ENCODE data around the gene GPC3.

Gene GPC3

DNA sequence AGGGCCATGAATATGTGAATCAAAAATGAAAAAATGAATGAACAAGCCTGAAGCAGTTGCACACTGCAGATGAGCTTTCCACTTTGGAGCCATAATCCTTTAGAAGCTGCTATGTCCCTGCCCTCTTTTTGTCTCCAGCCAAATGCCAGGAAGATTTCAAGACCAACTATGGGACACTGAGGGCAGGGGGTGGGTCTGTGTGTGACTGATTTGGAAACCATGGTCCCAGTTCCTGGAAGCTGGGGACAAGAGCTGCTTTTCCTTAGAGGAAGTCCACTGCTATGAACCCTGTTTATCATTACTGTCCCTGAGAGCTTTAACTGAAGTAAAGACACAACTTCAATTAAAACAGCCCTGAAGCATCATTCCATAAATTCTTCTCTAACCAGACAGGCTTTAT, 416.2 kb downstream of the GPC3 start:
- H3K36me3 ChIP-seq (replicated peaks): no peaks in the 10 kb centered on the region
- H3K4me3 ChIP-seq (ENCODE audit: low read depth, low read length): no peak overlapping the region
- in situ Hi-C loops (cut with HindIII; ENCODE audit: low pct_ligation_motif_present, low sequenced_read_pairs): no loop called here
- no peak overlapping the region for H3K27ac ChIP-seq
- no peaks in the 10 kb centered on the region for H3K27me3 ChIP-seq (replicated peaks)
- DNase-seq: no peak
- TF ChIP-seq, protein P1, sequence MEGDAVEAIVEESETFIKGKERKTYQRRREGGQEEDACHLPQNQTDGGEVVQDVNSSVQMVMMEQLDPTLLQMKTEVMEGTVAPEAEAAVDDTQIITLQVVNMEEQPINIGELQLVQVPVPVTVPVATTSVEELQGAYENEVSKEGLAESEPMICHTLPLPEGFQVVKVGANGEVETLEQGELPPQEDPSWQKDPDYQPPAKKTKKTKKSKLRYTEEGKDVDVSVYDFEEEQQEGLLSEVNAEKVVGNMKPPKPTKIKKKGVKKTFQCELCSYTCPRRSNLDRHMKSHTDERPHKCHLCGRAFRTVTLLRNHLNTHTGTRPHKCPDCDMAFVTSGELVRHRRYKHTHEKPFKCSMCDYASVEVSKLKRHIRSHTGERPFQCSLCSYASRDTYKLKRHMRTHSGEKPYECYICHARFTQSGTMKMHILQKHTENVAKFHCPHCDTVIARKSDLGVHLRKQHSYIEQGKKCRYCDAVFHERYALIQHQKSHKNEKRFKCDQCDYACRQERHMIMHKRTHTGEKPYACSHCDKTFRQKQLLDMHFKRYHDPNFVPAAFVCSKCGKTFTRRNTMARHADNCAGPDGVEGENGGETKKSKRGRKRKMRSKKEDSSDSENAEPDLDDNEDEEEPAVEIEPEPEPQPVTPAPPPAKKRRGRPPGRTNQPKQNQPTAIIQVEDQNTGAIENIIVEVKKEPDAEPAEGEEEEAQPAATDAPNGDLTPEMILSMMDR (IDR thresholded peaks at IDR 0.05; ENCODE audit: low read depth, low read length, missing control alignments): no peak

DNA sequence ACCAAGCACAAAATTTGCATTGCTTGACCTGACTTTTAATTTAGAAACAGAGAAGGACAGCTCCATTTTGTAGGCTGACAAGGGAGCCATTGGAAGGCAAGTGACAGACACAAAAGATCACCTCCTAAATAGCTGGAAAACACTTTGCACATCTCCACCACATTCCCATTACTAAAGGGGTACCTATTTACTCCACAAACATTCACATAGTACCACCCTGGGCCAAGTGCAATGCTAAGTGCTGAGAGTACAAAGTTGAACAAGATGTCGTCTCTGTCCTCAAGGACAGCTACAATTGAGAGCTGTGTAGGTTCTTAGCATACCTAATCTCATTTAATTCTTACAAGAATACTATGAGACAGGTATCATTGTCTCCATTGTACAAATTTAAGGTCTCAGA, 417.3 kb downstream of the GPC3 start:
- Histone ChIP-seq H3K36me3 (replicated peaks) (no peaks in the 10 kb centered on the region), H3K27ac (no peak overlapping the region), H3K4me3 (ENCODE audit: low read depth, low read length) (no peak overlapping the region), H3K27me3 (replicated peaks) (no peaks in the 10 kb centered on the region)
- in situ Hi-C loops (cut with HindIII; ENCODE audit: low pct_ligation_motif_present, low sequenced_read_pairs): no loop called here
- no peak for DNase-seq
- TF ChIP-seq, protein P1 (IDR thresholded peaks at IDR 0.05; ENCODE audit: low read depth, low read length, missing control alignments): no peak

DNA sequence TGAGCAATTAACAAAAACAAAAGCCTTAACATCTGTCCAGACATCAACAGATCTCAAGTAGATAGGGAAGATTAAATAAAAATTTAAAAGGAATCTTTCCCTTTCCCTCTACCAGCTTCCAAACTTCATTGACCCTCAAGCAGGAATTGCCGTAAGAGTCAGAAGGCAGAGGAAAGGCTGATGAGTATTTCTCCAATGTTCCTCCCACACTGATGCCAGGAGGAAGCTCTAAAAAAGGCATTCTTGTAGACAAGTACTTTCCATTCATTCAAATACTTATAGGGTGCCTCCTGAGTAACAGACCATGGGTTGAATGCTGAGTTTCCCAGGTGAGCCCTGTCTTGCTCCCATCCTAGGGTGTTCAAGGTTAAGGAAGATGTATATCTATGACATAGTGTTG, 418.5 kb downstream of the GPC3 start:
- TF ChIP-seq, protein P1 (IDR thresholded peaks at IDR 0.05; ENCODE audit: low read depth, low read length, missing control alignments): no peak
- Histone ChIP-seq H3K4me3 (ENCODE audit: low read depth, low read length) (no peak overlapping the region), H3K27me3 (replicated peaks) (no peaks in the 10 kb centered on the region), H3K27ac (no peak overlapping the region), H3K36me3 (replicated peaks) (no peaks in the 10 kb centered on the region)
- DNase-seq: no peak
- in situ Hi-C loops (cut with HindIII; ENCODE audit: low pct_ligation_motif_present, low sequenced_read_pairs): no loop called here

DNA sequence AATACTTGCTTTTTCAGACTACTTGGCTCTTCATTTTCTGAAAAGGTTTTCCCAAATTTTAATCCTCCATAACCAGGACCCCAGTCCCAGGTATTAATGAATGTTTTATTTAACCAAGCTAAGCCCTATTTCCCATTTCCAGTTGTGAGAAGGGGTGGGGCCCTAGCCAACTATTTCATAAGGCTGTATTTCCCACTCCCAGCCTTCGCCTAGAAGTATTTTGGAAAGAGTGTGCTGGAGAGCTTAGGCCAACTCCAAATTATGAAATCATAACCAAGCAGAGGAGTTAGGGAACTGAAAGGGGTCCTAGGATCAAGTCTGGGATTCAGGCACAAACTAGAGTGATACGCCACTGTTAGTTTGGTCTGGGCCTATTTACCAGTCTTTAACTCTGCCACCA, 421.7 kb downstream of the GPC3 start:
- Histone ChIP-seq H3K36me3 (replicated peaks) (no peaks in the 10 kb centered on the region), H3K27ac (no peak overlapping the region), H3K27me3 (replicated peaks) (no peaks in the 10 kb centered on the region), H3K4me3 (ENCODE audit: low read depth, low read length) (no peak overlapping the region)
- no peak for DNase-seq
- TF ChIP-seq, protein P1 (IDR thresholded peaks at IDR 0.05; ENCODE audit: low read depth, low read length, missing control alignments): no peak
- in situ Hi-C loops (cut with HindIII; ENCODE audit: low pct_ligation_motif_present, low sequenced_read_pairs): no loop called here

DNA sequence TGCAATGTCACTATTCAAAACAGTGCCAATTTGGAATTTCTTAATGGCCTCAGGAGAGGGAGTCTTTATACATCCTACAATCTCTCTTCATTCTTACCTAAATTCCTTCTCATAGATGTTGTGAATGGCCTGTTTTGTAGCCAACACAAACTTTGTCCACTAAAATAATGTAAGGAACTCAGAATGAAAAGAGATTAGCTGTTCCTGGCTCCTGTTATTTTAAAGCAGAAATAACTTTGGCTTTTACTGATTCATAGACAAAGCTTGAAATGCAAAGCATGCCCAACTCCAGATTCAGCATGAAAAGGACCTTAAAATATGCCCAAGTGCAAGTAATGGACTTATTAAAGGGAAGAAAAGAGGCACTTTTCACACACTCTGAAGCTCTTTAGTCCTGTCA, 424.1 kb downstream of the GPC3 start:
- TF ChIP-seq, protein P1 (IDR thresholded peaks at IDR 0.05; ENCODE audit: low read depth, low read length, missing control alignments): no peak
- no peak for DNase-seq
- Histone ChIP-seq H3K27ac (no peak overlapping the region), H3K27me3 (replicated peaks) (no peaks in the 10 kb centered on the region), H3K36me3 (replicated peaks) (no peaks in the 10 kb centered on the region), H3K4me3 (ENCODE audit: low read depth, low read length) (no peak overlapping the region)
- in situ Hi-C loops (cut with HindIII; ENCODE audit: low pct_ligation_motif_present, low sequenced_read_pairs): no loop called here

DNA sequence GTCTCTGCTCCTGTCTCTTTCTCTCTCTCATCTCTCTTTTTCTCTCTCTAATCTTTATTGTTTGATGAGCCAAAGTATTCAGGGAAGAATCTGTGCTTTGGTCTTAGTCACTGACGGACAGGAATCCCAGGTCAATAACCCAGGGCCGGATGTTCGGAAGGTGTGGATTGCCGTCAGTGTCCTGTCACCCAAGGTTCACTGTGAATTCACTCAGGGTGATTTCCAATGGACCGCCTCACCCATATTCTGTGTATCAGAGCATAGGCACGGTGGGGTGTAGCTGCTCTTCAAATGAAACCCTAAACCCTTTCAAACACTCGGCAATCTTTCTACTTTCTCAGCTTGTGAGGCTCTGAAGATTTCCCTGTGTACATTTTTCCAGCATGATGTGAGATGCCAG, 425.5 kb downstream of the GPC3 start:
- in situ Hi-C loops (cut with HindIII; ENCODE audit: low pct_ligation_motif_present, low sequenced_read_pairs): no loop called here
- DNase-seq: no peak
- Histone ChIP-seq H3K27ac (no peak overlapping the region), H3K36me3 (replicated peaks) (no peaks in the 10 kb centered on the region), H3K27me3 (replicated peaks) (no peaks in the 10 kb centered on the region), H3K4me3 (ENCODE audit: low read depth, low read length) (no peak overlapping the region)
- TF ChIP-seq, protein P1 (IDR thresholded peaks at IDR 0.05; ENCODE audit: low read depth, low read length, missing control alignments): no peak

All from brain microvascular endothelial cell (primary cell).